Measurements from ENCODE around the gene NELFA.

DNA sequence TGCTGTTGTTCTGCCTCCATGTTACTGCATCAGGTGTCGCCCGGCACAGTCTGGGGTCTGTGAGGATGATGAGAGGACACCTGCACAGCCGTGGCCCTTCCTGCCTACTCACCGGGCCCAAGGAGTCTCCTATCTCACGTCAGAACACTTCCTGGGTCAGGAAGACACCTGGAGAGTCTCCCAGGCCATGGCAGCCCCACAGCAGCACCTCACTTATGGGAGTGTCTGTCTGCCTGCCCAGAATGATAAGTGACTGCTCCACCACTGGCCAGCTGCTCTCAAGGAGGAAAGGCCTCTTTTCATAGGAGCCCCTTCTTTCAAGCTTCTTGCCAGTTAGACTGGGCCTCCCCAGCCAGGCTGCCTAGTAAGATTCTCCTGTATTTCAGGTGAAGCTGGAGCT lies 56.1 kb downstream of the NELFA start:
- no peak for TF ChIP-seq CTCF (IDR thresholded peaks at IDR 0.05)
- no peak for TF ChIP-seq POLR2A (IDR thresholded peaks at IDR 0.05)

Data from right lobe of liver (tissue), 4 donors.